Measurements from ENCODE around the gene COL6A2. TPM values are rescaled to one million over a fixed set of nuclear protein-coding genes. Genes with fewer than 3 reads are reported as not detected.

Gene COL6A2
- polyA plus RNA-seq, 2 of the 4 experiments (the other 2 are of a cell fraction): 2.3 to 13.1 TPM

DNA sequence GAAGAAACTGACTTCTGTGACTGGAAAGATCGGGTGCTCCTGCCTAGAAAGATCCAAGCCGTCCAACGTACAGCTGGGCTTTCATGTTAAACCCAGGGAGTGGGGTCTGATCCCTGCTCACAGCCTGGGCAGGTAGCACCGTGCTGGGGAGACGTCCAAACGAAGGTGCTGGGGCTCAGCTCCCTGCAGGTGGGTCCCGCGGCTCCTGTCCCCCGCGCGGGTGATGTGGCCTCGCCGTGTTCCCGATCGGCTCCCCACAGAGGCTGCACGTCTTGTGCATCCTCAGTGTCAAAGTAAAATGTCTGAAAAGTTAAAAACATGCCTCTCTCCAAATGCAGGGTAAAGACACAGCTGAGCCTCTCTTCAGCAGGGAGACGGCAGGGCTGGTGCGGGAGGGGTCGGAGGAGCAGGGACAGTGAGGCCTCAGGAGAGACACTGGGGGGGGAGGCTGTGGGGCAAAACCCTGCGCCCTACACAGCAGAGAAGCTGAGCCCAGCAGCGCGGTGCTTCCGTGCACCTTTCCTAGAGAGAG lies 40.1 kb upstream of the COL6A2 start (continued):
- TF ChIP-seq, protein P1, sequence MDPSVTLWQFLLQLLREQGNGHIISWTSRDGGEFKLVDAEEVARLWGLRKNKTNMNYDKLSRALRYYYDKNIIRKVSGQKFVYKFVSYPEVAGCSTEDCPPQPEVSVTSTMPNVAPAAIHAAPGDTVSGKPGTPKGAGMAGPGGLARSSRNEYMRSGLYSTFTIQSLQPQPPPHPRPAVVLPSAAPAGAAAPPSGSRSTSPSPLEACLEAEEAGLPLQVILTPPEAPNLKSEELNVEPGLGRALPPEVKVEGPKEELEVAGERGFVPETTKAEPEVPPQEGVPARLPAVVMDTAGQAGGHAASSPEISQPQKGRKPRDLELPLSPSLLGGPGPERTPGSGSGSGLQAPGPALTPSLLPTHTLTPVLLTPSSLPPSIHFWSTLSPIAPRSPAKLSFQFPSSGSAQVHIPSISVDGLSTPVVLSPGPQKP (IDR thresholded peaks at IDR 0.05; ENCODE audit: low read depth, low read length): no peak
- TF ChIP-seq EHF (CRISPR knock-in tag; IDR thresholded peaks at IDR 0.05) (no peak), MAZ (IDR thresholded peaks at IDR 0.05; ENCODE audit: borderline replicate concordance, low read depth, low read length) (no peak)

DNA sequence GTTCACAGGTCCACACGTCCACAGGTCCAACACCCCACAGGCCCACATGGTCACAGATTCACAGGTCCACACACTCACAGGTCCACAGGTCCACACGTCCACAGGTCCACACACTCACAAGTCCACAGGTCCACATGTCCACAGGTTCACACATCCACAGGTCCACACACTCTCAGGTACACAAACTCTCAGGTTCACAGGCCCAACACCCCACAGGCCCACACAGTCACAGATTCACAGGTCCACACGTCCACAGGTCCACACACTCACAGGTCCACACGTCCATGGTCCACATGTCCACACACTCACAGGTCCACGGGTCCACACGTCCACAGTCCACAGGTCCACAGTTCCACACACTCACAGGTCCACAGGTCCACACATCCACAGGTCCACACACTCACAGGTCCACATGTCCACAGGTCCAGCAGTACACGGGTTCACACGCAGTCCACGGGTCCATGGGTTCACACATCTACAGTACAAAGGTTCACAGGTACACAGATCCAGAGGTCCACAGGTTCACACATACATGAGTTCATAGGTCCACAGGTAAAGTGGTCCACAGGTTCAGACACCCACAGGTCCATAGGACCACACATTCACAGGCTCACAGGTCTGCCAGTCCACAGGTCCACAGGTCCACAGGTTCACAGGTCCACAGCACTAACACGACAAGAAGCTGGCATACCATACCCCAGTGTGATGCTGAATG lies 39.3 kb upstream of the COL6A2 start:
- DNase-seq (ENCODE audit: low read depth in 1 of 2, low spot score in 1 of 2) (no peak), FAIRE-seq (no peak), ATAC-seq (no peak)
- H3K9me3 ChIP-seq: peaks cover 16% of the 10 kb centered on the region
- TF ChIP-seq, protein P2, sequence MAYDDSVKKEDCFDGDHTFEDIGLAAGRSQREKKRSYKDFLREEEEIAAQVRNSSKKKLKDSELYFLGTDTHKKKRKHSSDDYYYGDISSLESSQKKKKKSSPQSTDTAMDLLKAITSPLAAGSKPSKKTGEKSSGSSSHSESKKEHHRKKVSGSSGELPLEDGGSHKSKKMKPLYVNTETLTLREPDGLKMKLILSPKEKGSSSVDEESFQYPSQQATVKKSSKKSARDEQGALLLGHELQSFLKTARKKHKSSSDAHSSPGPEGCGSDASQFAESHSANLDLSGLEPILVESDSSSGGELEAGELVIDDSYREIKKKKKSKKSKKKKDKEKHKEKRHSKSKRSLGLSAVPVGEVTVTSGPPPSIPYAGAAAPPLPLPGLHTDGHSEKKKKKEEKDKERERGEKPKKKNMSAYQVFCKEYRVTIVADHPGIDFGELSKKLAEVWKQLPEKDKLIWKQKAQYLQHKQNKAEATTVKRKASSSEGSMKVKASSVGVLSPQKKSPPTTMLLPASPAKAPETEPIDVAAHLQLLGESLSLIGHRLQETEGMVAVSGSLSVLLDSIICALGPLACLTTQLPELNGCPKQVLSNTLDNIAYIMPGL (CRISPR knock-in tag; IDR thresholded peaks at IDR 0.05; ENCODE audit: borderline replicate concordance): no peak
- TF ChIP-seq EHF (CRISPR knock-in tag; IDR thresholded peaks at IDR 0.05) (no peak), POLR2A (IDR thresholded peaks at IDR 0.05; ENCODE audit: low read length) (no peak), ZNF302 (CRISPR knock-in tag; IDR thresholded peaks at IDR 0.05) (no peak), MAFK (IDR thresholded peaks at IDR 0.05; ENCODE audit: partially characterized antibody) (no peak), HOXB5 (CRISPR knock-in tag; IDR thresholded peaks at IDR 0.05) (no peak), KDM1A (IDR thresholded peaks at IDR 0.05; ENCODE audit: low read depth) (no peak), GATA3 (IDR thresholded peaks at IDR 0.05; ENCODE audit: borderline replicate concordance) (no peak), RNF2 (IDR thresholded peaks at IDR 0.05; ENCODE audit: borderline replicate concordance, low read depth) (no peak), ZSCAN20 (CRISPR knock-in tag; IDR thresholded peaks at IDR 0.05) (no peak), HOXB13 (CRISPR knock-in tag; IDR thresholded peaks at IDR 0.05; ENCODE audit: low read depth) (no peak), CHD2 (IDR thresholded peaks at IDR 0.05; ENCODE audit: low read length, partially characterized antibody) (no peak), HOXA7 (CRISPR knock-in tag; IDR thresholded peaks at IDR 0.05) (no peak), MAZ (IDR thresholded peaks at IDR 0.05; ENCODE audit: borderline replicate concordance, low read depth, low read length) (no peak), JUNB (IDR thresholded peaks at IDR 0.05) (no peak), HEYL (CRISPR knock-in tag; IDR thresholded peaks at IDR 0.05) (no peak)
- TF ChIP-seq, protein P3, sequence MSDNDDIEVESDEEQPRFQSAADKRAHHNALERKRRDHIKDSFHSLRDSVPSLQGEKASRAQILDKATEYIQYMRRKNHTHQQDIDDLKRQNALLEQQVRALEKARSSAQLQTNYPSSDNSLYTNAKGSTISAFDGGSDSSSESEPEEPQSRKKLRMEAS (IDR thresholded peaks at IDR 0.05): no peak
- TF ChIP-seq, protein P4, sequence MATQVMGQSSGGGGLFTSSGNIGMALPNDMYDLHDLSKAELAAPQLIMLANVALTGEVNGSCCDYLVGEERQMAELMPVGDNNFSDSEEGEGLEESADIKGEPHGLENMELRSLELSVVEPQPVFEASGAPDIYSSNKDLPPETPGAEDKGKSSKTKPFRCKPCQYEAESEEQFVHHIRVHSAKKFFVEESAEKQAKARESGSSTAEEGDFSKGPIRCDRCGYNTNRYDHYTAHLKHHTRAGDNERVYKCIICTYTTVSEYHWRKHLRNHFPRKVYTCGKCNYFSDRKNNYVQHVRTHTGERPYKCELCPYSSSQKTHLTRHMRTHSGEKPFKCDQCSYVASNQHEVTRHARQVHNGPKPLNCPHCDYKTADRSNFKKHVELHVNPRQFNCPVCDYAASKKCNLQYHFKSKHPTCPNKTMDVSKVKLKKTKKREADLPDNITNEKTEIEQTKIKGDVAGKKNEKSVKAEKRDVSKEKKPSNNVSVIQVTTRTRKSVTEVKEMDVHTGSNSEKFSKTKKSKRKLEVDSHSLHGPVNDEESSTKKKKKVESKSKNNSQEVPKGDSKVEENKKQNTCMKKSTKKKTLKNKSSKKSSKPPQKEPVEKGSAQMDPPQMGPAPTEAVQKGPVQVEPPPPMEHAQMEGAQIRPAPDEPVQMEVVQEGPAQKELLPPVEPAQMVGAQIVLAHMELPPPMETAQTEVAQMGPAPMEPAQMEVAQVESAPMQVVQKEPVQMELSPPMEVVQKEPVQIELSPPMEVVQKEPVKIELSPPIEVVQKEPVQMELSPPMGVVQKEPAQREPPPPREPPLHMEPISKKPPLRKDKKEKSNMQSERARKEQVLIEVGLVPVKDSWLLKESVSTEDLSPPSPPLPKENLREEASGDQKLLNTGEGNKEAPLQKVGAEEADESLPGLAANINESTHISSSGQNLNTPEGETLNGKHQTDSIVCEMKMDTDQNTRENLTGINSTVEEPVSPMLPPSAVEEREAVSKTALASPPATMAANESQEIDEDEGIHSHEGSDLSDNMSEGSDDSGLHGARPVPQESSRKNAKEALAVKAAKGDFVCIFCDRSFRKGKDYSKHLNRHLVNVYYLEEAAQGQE (IDR thresholded peaks at IDR 0.05): no peak
- TF ChIP-seq, protein P1 (IDR thresholded peaks at IDR 0.05; ENCODE audit: low read depth, low read length): no peak
- TF ChIP-seq, protein P5, sequence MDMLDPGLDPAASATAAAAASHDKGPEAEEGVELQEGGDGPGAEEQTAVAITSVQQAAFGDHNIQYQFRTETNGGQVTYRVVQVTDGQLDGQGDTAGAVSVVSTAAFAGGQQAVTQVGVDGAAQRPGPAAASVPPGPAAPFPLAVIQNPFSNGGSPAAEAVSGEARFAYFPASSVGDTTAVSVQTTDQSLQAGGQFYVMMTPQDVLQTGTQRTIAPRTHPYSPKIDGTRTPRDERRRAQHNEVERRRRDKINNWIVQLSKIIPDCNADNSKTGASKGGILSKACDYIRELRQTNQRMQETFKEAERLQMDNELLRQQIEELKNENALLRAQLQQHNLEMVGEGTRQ (IDR thresholded peaks at IDR 0.05): no peak
- no peak overlapping the region for H3K27ac ChIP-seq
- 75% methylated on average over 8 of the region's 10 CpGs for WGBS (ENCODE audit: missing lambda C conversion rate)
- no peak overlapping the region for H3K4me3 ChIP-seq
- ChIA-PET POLR2A (no interaction called here), CTCF (no interaction called here)
- no peak overlapping the region for H3K4me2 ChIP-seq
- peaks cover under 1% of the 10 kb centered on the region; the same call in 1 of the 3 replicates for H3K4me1 ChIP-seq

Data from A549 (cell line).